RWPE1 (cell line): ENCODE results near the gene GYS1.
"Not testable (repeated sequence)": the region's sequence is repeated elsewhere in the genome, so short reads cannot be mapped to it uniquely, and the experiment has no call there.

Experiments
- CTCF ChIA-PET: fragments of 350-600 bp; sonication (Branson Sonifier 250); formaldehyde crosslinking; extraction: SDS; loops from one replicate; lab custom pipeline; 2021; lab: Yijun Ruan, JAX
- POLR2A ChIA-PET: fragments of 400-600 bp; formaldehyde crosslinking; extraction: SDS; loops from one replicate; lab custom pipeline; 2020; ENCODE audit warnings: antibody characterized with exemption; ENCODE audit not compliant: low non-redundant PET; lab: Yijun Ruan, JAX
- DNase-seq: peaks from one replicate; pipeline ENCODE4 v3.0.0; 2012; ENCODE audit warnings: low spot score
- H3K27ac ChIP-seq: fragments of 450-650 bp; 2 replicates; pipeline ENCODE4 v1.5.1; 2017
- CTCF ChIP-seq: fragments of 450-650 bp; conservative IDR thresholded peaks from 2 replicates; pipeline ENCODE4 v1.5.1; 2017; ENCODE audit warnings: low read depth, mild to moderate bottlenecking

GYS1 gene

GRCh38 chr19:48921721-48922500 is 71.2 kb downstream of the GYS1 start:
- ChIA-PET POLR2A (interaction anchor here (0.7 to 1.0 kb wide), 2 partner anchors 10 to 35 kb away, joined by 5 to 7 read pairs; no protein-coding TSS in a partner anchor), CTCF (no interaction called here)
- no peak for DNase-seq
- no peak overlapping the region; the same call in 1 of the 2 replicates for H3K27ac ChIP-seq
- no peak for TF ChIP-seq CTCF

- H3K27ac ChIP-seq = no peak overlapping the region
- no peak for DNase-seq
- CTCF ChIA-PET = no interaction called here
- no peak for TF ChIP-seq CTCF
- POLR2A ChIA-PET = interaction anchor here (1.0 kb wide), 1 partner anchor 9 kb away, joined by 5 read pairs; no protein-coding TSS in a partner anchor
These were observed 72.2 kb downstream of the GYS1 start for GRCh38 chr19:48920949-48921348.

GRCh38 chr19:48919271-48919670 is 73.8 kb downstream of the GYS1 start:
- POLR2A ChIA-PET, DNase-seq, H3K27ac ChIP-seq, CTCF ChIA-PET: not testable (repeated sequence)

- CTCF ChIA-PET = no interaction called here
These were observed 74.3 kb downstream of the GYS1 start for GRCh38 chr19:48918801-48919247.

More at GRCh38 chr19:48918801-48919247, 74.3 kb downstream of the GYS1 start:
- no peak for DNase-seq
- POLR2A ChIA-PET = no interaction called here
- no peak for TF ChIP-seq CTCF
- no peak overlapping the region for H3K27ac ChIP-seq
